Stimulated activated memory B cell treated with anti-CD40 and anti-IgM and Interleukin-4, amounts not matched to agents 10 μg/mL and 1 μg/mL and 100 μg/mL, for 72 hours (primary cell): ENCODE results near the gene NTMT1.
A peak's percentile ranks its signal among the peaks of the same experiment; 100 is the strongest.

ENCODE experiments used
- ATAC-seq: fragments of 150-1000 bp; cut with Tn5 transposase; 2 replicates; pipeline ENCODE4 v1.10.0; 2021
- H3K27ac Mint-ChIP-seq: one replicate; pipeline ENCODE4 v1.8.0; 2022; ENCODE audit warnings: mild to moderate bottlenecking, mixed read lengths
- H3K27me3 Mint-ChIP-seq: one replicate; pipeline ENCODE4 v1.8.0; 2022; ENCODE audit warnings: mixed read lengths
- H3K36me3 Mint-ChIP-seq: one replicate; pipeline ENCODE4 v1.8.0; 2022; ENCODE audit warnings: mixed read lengths
- H3K4me1 Mint-ChIP-seq: one replicate; pipeline ENCODE4 v1.8.0; 2022; ENCODE audit warnings: mixed read lengths
- H3K4me3 Mint-ChIP-seq: one replicate; pipeline ENCODE4 v1.8.0; 2022; ENCODE audit warnings: mild to moderate bottlenecking, moderate library complexity, mixed read lengths
- H3K9me3 Mint-ChIP-seq: one replicate; pipeline ENCODE4 v1.8.0; 2022; ENCODE audit warnings: mixed read lengths

NTMT1 gene

DNA sequence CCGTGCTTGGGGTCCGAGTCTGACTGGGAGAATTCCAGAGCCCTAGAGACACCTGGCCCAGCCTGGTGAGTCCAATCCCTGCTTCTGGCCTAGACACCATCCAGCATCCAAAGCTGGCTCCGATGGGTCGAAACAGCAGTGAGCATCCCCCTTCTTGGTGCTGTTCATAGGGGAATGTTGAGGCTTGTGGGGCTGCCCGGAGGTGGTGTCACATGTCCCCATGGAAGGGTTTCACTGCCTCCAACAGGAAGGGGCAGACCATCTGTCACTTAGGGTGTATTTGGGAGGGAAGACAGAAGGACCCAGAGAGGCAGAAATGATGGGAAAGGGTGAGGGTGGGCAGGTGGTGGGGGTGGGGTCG lies 19.0 kb upstream of the NTMT1 start:
- Mint-ChIP-seq H3K4me1 (peaks cover 53% of the 10 kb centered on the region), H3K9me3 (no peaks in the 10 kb centered on the region), H3K27me3 (peaks cover 12% of the 10 kb centered on the region), H3K4me3 (no peak overlapping the region), H3K27ac (peak overlapping the region; percentile 40), H3K36me3 (no peaks in the 10 kb centered on the region)
- no peak for ATAC-seq

GRCh38 chr9:129608561-129609481 lies 17.1 kb upstream of the NTMT1 start:
- H3K4me3 Mint-ChIP-seq = no peak overlapping the region
- H3K9me3 Mint-ChIP-seq = no peaks in the 10 kb centered on the region
- no peaks in the 10 kb centered on the region for H3K36me3 Mint-ChIP-seq
- no peak for ATAC-seq
- H3K27ac Mint-ChIP-seq = no peak overlapping the region
- H3K27me3 Mint-ChIP-seq = peaks cover 6% of the 10 kb centered on the region
- H3K4me1 Mint-ChIP-seq = peaks cover 41% of the 10 kb centered on the region

DNA sequence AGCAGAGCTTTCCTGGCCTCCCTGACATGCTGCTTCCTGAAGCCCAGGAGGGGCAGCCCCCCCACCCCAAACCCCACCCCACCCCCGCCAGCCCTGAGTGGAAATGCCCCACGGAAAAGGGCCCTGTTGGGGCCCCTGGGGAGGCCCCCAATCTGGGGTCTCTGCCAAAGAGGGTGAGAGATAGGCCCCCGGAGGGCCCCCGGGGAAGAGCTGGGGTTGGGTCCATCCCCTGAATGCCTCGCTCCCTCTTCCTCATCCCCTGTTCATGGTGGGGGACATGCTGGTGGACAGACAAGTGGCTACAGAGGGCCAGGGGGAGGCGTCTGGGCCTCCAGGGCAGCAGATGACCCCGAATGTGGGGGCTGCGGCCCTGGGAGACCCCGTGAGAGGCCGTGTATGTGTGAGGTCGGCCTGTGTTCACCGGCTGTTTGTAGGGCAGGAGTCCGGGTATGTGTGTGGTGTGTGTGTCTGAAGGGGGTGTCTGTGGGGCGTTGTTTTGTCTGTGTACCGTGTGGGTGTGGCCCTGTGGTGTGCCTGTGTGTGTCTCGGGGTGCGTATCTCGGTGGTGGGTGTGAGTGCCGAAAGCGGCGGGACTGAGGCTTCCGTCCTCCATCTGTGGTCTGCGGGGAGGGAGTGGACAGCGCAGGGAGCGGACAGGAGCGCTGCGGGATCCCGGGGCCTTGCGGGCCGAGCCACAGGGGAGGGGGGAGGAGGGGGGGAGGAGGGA lies 16.3 kb upstream of the NTMT1 start:
- Mint-ChIP-seq H3K27ac (peak overlapping the region; percentile 76), H3K9me3 (no peaks in the 10 kb centered on the region), H3K4me3 (peak overlapping the region; percentile 87), H3K27me3 (peaks cover 8% of the 10 kb centered on the region), H3K4me1 (peaks cover 38% of the 10 kb centered on the region), H3K36me3 (no peaks in the 10 kb centered on the region)
- ATAC-seq = peak; percentile 50

DNA sequence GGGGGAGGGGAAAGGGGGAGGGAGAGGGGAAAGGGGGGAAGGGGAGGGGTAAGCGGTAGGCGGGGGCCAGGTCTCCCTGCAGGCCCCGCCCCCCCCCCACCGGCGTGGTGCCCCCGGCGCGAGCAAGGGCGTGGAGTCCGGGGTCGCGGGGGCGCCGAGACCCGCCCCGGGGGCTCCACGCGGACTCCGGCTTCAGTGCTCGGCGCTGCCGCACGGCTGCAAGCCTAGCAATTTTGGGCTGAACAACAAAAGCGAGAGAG lies 15.8 kb upstream of the NTMT1 start:
- Mint-ChIP-seq H3K4me3 (peak overlapping the region; percentile 78), H3K4me1 (peaks cover 35% of the 10 kb centered on the region), H3K27me3 (peaks cover 8% of the 10 kb centered on the region), H3K27ac (peak overlapping the region; percentile 76), H3K36me3 (no peaks in the 10 kb centered on the region), H3K9me3 (no peaks in the 10 kb centered on the region)
- ATAC-seq = peak; percentile 27

GRCh38 chr9:129610473-129611306 lies 15.3 kb upstream of the NTMT1 start:
- Mint-ChIP-seq H3K27me3 (peaks cover 8% of the 10 kb centered on the region), H3K9me3 (no peaks in the 10 kb centered on the region), H3K4me1 (peaks cover 35% of the 10 kb centered on the region), H3K36me3 (no peaks in the 10 kb centered on the region), H3K4me3 (peak overlapping the region; percentile 78), H3K27ac (peak overlapping the region; percentile 76)
- ATAC-seq = peak; percentile 78

DNA sequence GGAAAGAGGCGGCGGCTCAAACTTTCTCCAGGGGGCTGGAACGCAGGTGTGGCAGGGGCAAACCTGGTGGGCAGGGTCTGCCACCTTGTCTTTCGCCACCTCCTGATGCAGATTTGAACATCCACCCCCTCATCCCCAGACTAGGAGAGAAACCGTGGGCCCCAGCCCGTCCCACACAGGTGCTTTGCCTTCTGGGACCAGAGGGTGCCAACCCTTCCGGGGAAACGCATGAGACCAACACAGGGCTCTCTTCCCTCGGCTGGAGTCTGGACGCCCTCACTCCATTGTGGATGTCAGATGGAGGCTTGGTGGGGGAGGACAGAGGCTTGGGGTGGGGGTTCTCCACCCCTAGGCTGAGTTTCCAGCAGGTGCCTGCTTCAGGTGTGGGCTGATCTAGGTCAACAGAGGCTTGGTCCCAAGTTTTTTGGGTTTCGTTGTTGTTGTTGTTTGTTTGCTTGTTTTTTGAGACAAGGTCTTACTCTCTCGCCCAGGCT lies 14.6 kb upstream of the NTMT1 start:
- Mint-ChIP-seq H3K9me3 (no peaks in the 10 kb centered on the region), H3K27ac (peak overlapping the region; percentile 76), H3K27me3 (peaks cover 8% of the 10 kb centered on the region), H3K36me3 (no peaks in the 10 kb centered on the region), H3K4me3 (peak overlapping the region; percentile 78), H3K4me1 (peaks cover 35% of the 10 kb centered on the region)
- ATAC-seq = no peak

DNA sequence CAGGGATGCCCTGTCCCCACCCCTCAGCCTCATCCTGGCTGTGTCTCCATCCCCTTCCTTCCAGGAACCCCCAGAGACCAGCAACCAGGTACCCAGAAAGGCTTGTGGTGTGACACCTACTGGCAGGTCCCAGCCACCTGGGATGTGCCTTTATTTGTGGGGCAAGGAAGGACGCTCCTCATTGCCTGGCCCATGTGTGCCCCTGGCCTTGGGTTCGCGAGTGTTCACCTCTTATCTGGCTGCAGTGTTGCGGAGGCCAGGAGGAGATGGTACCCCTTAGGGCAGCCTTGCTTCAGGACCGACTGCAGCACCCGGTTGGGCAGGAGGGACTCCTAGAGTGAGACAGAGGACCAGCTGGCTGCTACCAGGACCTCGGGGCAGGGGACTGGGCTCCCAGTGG lies 13.8 kb upstream of the NTMT1 start:
- H3K9me3 Mint-ChIP-seq = no peaks in the 10 kb centered on the region
- peaks cover 31% of the 10 kb centered on the region for H3K4me1 Mint-ChIP-seq
- no peak for ATAC-seq
- no peaks in the 10 kb centered on the region for H3K36me3 Mint-ChIP-seq
- H3K27me3 Mint-ChIP-seq = peaks cover 8% of the 10 kb centered on the region
- no peak overlapping the region for H3K4me3 Mint-ChIP-seq
- no peak overlapping the region for H3K27ac Mint-ChIP-seq

- H3K9me3 Mint-ChIP-seq = no peaks in the 10 kb centered on the region
- no peaks in the 10 kb centered on the region for H3K36me3 Mint-ChIP-seq
- peaks cover 23% of the 10 kb centered on the region for H3K4me1 Mint-ChIP-seq
- H3K27me3 Mint-ChIP-seq = peaks cover 8% of the 10 kb centered on the region
- H3K4me3 Mint-ChIP-seq = no peak overlapping the region
- H3K27ac Mint-ChIP-seq = no peak overlapping the region
- no peak for ATAC-seq
Measured at GRCh38 chr9:129612815-129613519, 13.0 kb upstream of the NTMT1 start.

- no peak overlapping the region for H3K27ac Mint-ChIP-seq
- peaks cover 12% of the 10 kb centered on the region for H3K27me3 Mint-ChIP-seq
- H3K36me3 Mint-ChIP-seq = no peaks in the 10 kb centered on the region
- peaks cover 2% of the 10 kb centered on the region for H3K9me3 Mint-ChIP-seq
- H3K4me1 Mint-ChIP-seq = peaks cover 20% of the 10 kb centered on the region
- no peak overlapping the region for H3K4me3 Mint-ChIP-seq
- ATAC-seq = no peak
Measured at GRCh38 chr9:129613520-129614175, 12.3 kb upstream of the NTMT1 start.

DNA sequence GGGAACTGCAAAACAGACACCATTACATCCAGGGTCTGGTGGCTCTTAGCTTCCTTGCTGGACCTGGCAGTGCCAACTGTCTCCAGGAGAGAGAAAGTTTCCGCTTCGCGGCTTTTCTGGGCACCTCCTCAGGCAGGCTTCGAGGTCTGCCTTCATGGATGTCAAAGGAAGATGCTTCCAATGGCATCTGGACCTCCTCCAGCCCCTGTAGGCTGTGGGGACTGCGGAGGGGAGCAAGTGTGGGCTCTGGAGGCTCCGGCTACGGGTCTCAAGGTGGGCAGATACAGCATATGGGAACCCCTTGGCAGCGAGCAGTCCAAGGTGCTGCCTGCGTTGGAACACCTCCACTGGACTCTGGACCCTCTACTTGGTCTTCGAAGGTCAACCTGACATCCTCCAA lies 11.0 kb upstream of the NTMT1 start:
- Mint-ChIP-seq H3K27me3 (peaks cover 24% of the 10 kb centered on the region), H3K9me3 (peaks cover 2% of the 10 kb centered on the region), H3K4me3 (no peak overlapping the region), H3K27ac (no peak overlapping the region), H3K4me1 (peaks cover 11% of the 10 kb centered on the region), H3K36me3 (no peaks in the 10 kb centered on the region)
- no peak for ATAC-seq

- peaks cover 2% of the 10 kb centered on the region for H3K9me3 Mint-ChIP-seq
- peaks cover 26% of the 10 kb centered on the region for H3K27me3 Mint-ChIP-seq
- H3K27ac Mint-ChIP-seq = no peak overlapping the region
- H3K4me1 Mint-ChIP-seq = peaks cover 8% of the 10 kb centered on the region
- no peak for ATAC-seq
- H3K36me3 Mint-ChIP-seq = no peaks in the 10 kb centered on the region
- no peak overlapping the region for H3K4me3 Mint-ChIP-seq
Measured at GRCh38 chr9:129615407-129616285, 10.3 kb upstream of the NTMT1 start.

- H3K4me1 Mint-ChIP-seq = peaks cover 6% of the 10 kb centered on the region
Measured at GRCh38 chr9:129617167-129617566, 8.8 kb upstream of the NTMT1 start.

DNA sequence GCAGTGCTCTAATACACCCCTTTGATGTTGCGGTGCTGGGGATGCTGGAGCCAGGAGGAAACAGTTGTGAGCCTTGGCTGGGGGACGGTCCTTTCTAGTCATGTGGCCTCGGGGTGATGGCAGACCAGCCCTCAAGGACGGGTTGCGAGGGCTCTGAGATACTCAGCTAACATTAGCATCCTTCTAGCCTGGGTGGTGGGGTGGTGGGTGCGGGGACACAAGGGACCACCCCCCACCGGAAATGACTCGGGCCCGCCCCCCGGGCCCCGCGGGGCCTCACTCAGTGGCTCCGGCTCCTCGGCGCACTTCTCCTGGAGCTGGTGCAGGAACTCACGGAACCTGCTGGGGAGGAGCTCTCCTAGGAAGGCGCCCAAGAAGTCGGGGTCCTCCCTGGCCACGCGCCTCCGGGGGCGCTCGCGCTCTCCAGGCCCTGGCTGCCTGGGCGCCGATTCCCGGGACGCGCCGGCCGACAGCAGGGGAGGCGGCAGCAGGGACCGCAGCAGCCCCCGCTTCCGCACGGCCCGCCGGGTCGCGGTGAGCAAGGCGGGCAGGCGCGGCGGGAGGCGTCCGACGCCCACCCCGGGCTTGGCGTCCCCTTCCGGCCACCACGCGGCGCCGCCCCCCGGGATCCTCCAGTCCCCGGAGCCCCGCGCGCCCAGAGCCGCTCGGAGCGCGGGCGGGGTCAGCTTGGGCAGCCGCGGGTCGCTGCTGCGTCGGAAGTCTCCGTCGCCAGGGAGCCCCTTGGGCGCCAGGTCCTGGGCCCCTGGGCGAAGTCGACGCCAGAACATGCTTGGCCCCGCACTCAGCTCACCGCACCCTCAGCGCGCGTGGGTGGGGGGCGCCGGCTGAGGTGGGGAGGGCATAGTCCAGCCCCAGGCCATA lies 5.9 kb upstream of the NTMT1 start:
- Mint-ChIP-seq H3K4me3 (peak overlapping the region; percentile 38), H3K27ac (no peak overlapping the region), H3K4me1 (peaks cover 19% of the 10 kb centered on the region), H3K27me3 (peaks cover 42% of the 10 kb centered on the region), H3K9me3 (peaks cover 2% of the 10 kb centered on the region), H3K36me3 (no peaks in the 10 kb centered on the region)
- peak; percentile 36 for ATAC-seq

More at GRCh38 chr9:129617167-129617566, 8.8 kb upstream of the NTMT1 start:
- peaks cover 40% of the 10 kb centered on the region for H3K27me3 Mint-ChIP-seq
- no peaks in the 10 kb centered on the region for H3K36me3 Mint-ChIP-seq
- H3K9me3 Mint-ChIP-seq = peaks cover 2% of the 10 kb centered on the region
- no peak overlapping the region for H3K4me3 Mint-ChIP-seq
- H3K27ac Mint-ChIP-seq = no peak overlapping the region
- no peak for ATAC-seq
